Gastrocnemius medialis (tissue), 4 donors: ENCODE measurements around the gene AGAP1. TPM values are rescaled to one million over a fixed set of nuclear protein-coding genes. Genes with fewer than 3 reads are reported as not detected.

Experiments
- ATAC-seq, 2 donors: fragments of 150-250 bp; one replicate each; pipeline ENCODE4 v1.9.1; 2016
- DNase-seq, 2 donors: peaks; one replicate each; pipeline ENCODE4 v3.0.0-alpha.2; 2019
- H3K27ac ChIP-seq, 4 donors: fragments of 200-600 bp; sonication (generic); 1 replicate in 1 of 4; 2 replicates in 3 of 4; pipeline ENCODE4 v1.5.1; 2016 to 2018; ENCODE audit warnings: mild to moderate bottlenecking in 2 of 4, moderate library complexity in 1 of 4
- H3K27me3 ChIP-seq, 3 donors: fragments of 200-600 bp; sonication (generic) in 2 of 3; 1 replicate in 1 of 3; 2 replicates in 2 of 3; pipeline versions ENCODE4 v1.5.1 to v1.6.0; 2016 to 2019; ENCODE audit warnings: mild to moderate bottlenecking in 1 of 3, moderate library complexity in 1 of 3
- H3K36me3 ChIP-seq, 2 donors: fragments of 200-600 bp; sonication (generic) in 1 of 2; one replicate each; pipeline ENCODE4 v1.5.1; 2017 to 2018
- H3K4me1 ChIP-seq, 2 donors: fragments of 200-600 bp; sonication (generic) in 1 of 2; one replicate each; pipeline ENCODE4 v1.5.1; 2016 to 2017; ENCODE audit warnings: mild to moderate bottlenecking in 2 of 2
- H3K4me3 ChIP-seq, 4 donors: fragments of 200-600 bp; sonication (generic) in 3 of 4; 1 replicate in 1 of 4; 2 replicates in 3 of 4; pipeline ENCODE4 v1.5.1; 2016 to 2019; ENCODE audit warnings: mild to moderate bottlenecking in 2 of 4
- H3K9me3 ChIP-seq, 3 donors: fragments of 200-600 bp; sonication (generic) in 2 of 3; 1 replicate in 1 of 3; 2 replicates in 2 of 3; pipeline ENCODE4 v1.5.1; 2016 to 2019
- POLR2A ChIP-seq, 2 donors: fragments of 450-650 bp; IDR thresholded peaks; one replicate each; pipeline ENCODE4 v1.6.1; 2017; ENCODE audit warnings: antibody characterized with exemption in 2 of 2, mild to moderate bottlenecking in 2 of 2, moderate library complexity in 2 of 2
- in situ Hi-C, 4 donors: fragments of 200-750 bp; cut with MboI; loops; one replicate each; pipeline versions ENCODE4 v1.15.0 to v1.8.0; 2017; ENCODE audit warnings: low sequenced_read_pairs in 4 of 4
- intact Hi-C: fragments of 100-400 bp; cut with DNase I; formaldehyde crosslinking; loops from one replicate; pipeline ENCODE4 v1.15.1; 2023; ENCODE audit warnings: low total_unique reads
- total RNA-seq, 4 donors: library from RNA; depleted of rRNA; stranded (reverse); fragments of >200 nt; gene quantifications; one replicate each; pipeline versions ENCODE4 v1.1.0 to v1.2.3, GENCODE V29; 2016
- TF ChIP-seq, protein P1 (sequence below), 5 experiments: fragments of 450-650 bp in 3 of 5; fragments of 200-600 bp in 2 of 5; sonication (generic) in 2 of 5; IDR thresholded peaks in 4 of 5; conservative IDR thresholded peaks in 1 of 5; 1 replicate in 4 of 5; 2 replicates in 1 of 5; pipeline ENCODE4 v1.5.1; 2016 to 2019; ENCODE audit warnings: antibody characterized with exemption in 5 of 5, mild to moderate bottlenecking in 3 of 5, moderate library complexity in 3 of 5

AGAP1 gene
- total RNA-seq, 4 donors from 2014 or later = 8.5 to 26.8 (median 14.4) TPM

DNA sequence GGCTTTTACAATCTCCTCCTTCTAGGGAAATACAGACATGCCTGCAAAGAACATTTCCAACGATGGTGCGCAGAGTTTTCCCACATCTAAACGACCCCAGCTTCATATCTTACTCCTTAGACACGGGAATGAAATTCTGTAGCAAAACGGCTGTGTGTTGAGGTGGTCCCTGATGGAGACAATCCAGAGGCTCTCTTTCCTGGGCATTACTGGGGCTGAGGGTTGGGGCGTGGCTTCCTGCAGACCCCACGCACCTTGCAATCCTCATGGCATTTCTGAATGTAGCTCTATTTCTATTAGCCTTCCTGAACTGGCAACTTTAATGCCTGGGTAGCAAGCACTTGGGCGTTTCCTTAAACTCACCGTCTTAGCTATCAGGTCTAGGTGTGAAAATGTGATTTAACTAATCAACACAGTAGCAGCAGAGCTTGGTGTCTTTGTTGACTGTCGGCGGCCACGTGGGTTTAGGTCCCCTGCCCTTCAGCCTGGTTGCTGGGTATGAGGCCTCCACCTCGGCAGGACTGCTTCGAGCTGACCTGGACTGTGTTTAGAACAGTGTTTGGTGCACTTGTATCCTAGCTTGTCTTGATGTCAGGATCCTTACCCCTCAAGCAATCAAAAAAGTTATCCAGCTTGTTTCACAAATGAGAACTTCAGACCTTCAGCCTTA is 431.5 kb downstream of the AGAP1 start:
- intact Hi-C loops = no loop called here
- Histone ChIP-seq H3K4me1 (no peaks in the 10 kb centered on the region), H3K27ac (no peak overlapping the region), H3K27me3 (no peaks in the 10 kb centered on the region), H3K36me3 (no peaks in the 10 kb centered on the region), H3K9me3 (no peaks in the 10 kb centered on the region), H3K4me3 (no peak overlapping the region)
- ATAC-seq (no peak), DNase-seq (no peak)
- TF ChIP-seq, protein P1, sequence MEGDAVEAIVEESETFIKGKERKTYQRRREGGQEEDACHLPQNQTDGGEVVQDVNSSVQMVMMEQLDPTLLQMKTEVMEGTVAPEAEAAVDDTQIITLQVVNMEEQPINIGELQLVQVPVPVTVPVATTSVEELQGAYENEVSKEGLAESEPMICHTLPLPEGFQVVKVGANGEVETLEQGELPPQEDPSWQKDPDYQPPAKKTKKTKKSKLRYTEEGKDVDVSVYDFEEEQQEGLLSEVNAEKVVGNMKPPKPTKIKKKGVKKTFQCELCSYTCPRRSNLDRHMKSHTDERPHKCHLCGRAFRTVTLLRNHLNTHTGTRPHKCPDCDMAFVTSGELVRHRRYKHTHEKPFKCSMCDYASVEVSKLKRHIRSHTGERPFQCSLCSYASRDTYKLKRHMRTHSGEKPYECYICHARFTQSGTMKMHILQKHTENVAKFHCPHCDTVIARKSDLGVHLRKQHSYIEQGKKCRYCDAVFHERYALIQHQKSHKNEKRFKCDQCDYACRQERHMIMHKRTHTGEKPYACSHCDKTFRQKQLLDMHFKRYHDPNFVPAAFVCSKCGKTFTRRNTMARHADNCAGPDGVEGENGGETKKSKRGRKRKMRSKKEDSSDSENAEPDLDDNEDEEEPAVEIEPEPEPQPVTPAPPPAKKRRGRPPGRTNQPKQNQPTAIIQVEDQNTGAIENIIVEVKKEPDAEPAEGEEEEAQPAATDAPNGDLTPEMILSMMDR (IDR thresholded peaks at IDR 0.05 in 4 of 5, conservative IDR thresholded peaks at IDR 0.05 in 1 of 5) = no peak
- no peak for TF ChIP-seq POLR2A (IDR thresholded peaks at IDR 0.05)
- in situ Hi-C loops = no loop called here

DNA sequence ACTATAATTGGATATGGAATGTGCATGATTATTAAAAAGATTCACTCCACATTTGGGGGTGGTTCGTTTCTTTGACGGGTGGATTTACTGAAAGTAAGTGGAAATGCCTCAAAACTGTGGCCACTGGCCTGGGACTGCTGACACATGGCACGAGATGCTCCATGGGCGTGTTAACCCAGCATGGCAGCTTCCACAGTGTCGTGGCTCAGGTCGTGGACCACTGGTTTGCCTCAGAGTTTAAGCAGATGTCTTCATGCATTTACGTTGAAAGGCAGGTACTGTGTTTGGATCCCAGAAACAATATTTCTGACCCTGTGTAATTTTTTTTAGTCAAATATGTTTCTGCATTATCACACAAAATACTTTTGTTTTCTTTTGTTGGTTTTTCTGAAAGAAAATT is 432.4 kb downstream of the AGAP1 start:
- Histone ChIP-seq H3K4me1 (no peaks in the 10 kb centered on the region), H3K27me3 (no peaks in the 10 kb centered on the region), H3K4me3 (no peak overlapping the region), H3K9me3 (no peaks in the 10 kb centered on the region), H3K27ac (no peak overlapping the region), H3K36me3 (no peaks in the 10 kb centered on the region)
- intact Hi-C loops = no loop called here
- ATAC-seq (no peak), DNase-seq (no peak)
- in situ Hi-C loops = no loop called here
- no peak for TF ChIP-seq POLR2A (IDR thresholded peaks at IDR 0.05)
- TF ChIP-seq, protein P1 (IDR thresholded peaks at IDR 0.05 in 4 of 5, conservative IDR thresholded peaks at IDR 0.05 in 1 of 5) = no peak

DNA sequence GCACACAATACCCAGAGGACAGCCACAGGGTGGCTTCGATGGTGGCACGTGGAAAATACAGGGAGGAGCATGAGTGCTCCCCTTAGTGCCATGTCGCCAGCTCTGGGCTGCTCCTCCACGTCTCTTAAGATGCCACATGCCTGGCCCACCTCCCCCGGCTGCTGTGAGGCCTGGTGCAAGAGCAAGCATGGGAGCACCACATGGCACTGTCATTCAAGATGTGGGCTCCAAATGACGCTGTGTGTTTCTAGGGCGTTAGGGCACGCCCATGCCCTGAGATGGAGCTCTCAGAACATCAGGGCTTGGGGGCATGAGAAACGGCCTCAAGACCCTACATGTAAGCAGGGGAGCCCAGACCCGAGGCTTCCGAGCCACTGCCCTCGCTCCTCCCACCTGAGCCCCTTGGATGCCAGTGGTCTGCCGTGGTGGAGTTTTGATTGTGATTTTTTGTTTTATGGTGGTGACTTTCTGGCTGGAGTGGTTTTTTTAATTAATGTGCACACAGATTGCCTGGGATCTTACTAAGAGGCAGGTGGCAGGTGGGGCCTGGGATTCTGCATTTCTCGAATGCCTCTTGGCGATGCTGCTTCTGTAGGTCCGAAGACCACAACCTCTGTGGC is 435.0 kb downstream of the AGAP1 start:
- peaks cover 0 to 5% of the 10 kb centered on the region in 2 donors for H3K36me3 ChIP-seq
- TF ChIP-seq, protein P1 (IDR thresholded peaks at IDR 0.05 in 4 of 5, conservative IDR thresholded peaks at IDR 0.05 in 1 of 5) = no peak
- TF ChIP-seq POLR2A (IDR thresholded peaks at IDR 0.05) = no peak

DNA sequence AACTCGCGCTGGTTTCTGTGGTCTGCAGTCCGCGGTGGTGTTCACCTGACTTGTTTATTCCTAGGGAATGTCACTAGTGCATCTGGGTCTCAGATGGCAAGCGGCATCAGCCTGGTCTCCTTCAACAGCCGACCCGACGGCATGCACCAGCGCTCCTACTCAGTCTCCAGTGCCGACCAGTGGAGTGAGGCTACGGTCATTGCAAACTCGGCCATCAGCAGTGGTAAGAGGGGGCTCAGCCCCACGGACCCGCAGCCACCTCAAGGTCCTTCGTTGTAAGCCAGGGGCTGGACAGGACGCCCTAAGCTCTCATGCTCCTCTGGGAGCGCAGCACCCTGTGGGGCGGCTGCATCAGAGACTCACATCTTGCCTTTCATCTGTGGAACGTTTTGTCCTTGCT is 436.9 kb downstream of the AGAP1 start:
- DNase-seq (no peak), ATAC-seq (no peak)
- H3K27me3 ChIP-seq = no peaks in the 10 kb centered on the region
- H3K36me3 ChIP-seq = peaks cover 0 to 5% of the 10 kb centered on the region in 2 donors
- in situ Hi-C loops (no loop called here), intact Hi-C loops (no loop called here)
- no peak overlapping the region for H3K27ac ChIP-seq
- H3K9me3 ChIP-seq = no peaks in the 10 kb centered on the region
- no peak for TF ChIP-seq POLR2A (IDR thresholded peaks at IDR 0.05)
- TF ChIP-seq, protein P1 (IDR thresholded peaks at IDR 0.05 in 4 of 5, conservative IDR thresholded peaks at IDR 0.05 in 1 of 5) = no peak
- no peak overlapping the region for H3K4me3 ChIP-seq
- H3K4me1 ChIP-seq = no peaks in the 10 kb centered on the region

More for the DNA sequence above, 435.0 kb downstream of the AGAP1 start:
- in situ Hi-C loops (no loop called here), intact Hi-C loops (no loop called here)
- ATAC-seq (no peak), DNase-seq (no peak)
- Histone ChIP-seq H3K4me1 (no peaks in the 10 kb centered on the region), H3K27ac (no peak overlapping the region), H3K4me3 (no peak overlapping the region), H3K27me3 (no peaks in the 10 kb centered on the region), H3K9me3 (no peaks in the 10 kb centered on the region)
